Cerebellar nuclear complex (tissue), 1 donor: Measurements from ENCODE around the gene TP53TG3E.
"Not testable (repeated sequence)": the region's sequence is repeated elsewhere in the genome, so short reads cannot be mapped to it uniquely, and the experiment has no call there.

Experiments
- DNase-seq, 2 experiments: peaks; one replicate each; lab custom pipeline; 2025; lab: John Stamatoyannopoulos, UW

Gene TP53TG3E, protein sequence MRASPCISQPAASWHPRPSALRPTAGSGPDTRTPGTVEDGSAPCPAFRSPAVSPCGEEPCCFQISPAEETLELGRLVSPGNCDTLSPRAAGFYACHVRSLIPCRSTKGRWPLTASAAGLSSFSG

DNA sequence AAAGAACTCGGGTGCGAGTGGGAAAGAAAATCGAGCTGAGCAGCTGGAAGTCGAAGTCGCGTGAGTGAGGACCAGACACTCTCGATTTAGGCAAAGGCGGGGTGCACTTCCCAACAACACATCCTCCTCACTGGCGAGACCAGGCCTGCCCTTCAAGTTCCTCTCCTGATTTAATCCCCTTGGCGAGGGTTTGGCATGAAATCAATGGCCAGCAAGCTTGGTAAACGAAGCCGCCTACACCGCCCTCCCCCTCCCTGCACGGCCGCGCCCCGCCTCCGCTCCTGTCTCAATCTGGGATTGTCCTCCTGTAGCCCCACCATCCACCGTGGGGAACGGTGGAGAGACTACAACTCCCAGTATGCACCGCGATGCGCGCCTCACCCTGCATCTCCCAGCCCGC is at the start of gene TP53TG3E:
Gene TP53TG3E, plus strand, starts transcription at position 301 of the 400 bp plus-strand sequence. Its CDS starts 68 bp downstream, at position 369.
- not testable (repeated sequence) for DNase-seq

DNA sequence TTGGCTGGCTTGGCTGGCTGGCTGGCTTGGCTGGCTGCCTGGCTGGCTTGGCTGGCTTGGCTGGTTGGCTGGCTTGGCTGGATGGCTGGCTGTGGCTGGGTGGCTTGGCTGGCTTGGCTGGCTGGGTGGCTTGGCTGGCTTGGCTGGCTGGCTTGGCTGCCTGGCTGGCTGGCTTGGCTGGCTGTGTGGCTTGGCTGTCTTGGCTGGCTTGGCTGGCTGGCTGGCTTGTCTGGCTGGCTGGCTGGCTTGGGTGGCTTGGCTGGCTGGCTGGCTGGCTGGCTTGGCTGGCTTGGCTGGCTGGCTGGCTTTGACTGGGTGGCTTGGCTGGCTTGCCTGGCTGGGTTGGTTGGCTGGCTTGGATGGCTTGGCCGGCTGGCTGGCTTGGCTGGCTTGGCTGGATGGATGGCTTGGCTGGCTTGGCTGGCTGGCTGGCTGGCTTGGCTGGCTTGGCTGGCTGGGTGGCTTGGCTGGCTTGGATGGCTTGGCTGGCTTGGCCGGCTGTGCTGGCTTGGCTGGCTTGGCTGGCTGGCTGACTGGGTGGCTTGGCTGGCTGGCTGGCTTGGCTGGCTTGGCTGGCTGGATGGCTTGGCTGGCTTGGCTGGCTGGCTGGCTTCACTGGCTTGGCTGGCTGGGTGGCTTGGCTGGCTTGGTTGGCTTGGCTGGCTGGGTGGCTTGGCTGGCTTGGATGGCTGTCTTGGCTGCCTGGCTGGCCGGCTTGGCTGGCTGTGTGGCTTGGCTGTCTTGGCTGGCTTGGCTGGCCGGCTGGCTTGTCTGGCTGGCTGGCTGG is 32.3 kb downstream of the TP53TG3E start:
- DNase-seq: not testable (repeated sequence)

DNA sequence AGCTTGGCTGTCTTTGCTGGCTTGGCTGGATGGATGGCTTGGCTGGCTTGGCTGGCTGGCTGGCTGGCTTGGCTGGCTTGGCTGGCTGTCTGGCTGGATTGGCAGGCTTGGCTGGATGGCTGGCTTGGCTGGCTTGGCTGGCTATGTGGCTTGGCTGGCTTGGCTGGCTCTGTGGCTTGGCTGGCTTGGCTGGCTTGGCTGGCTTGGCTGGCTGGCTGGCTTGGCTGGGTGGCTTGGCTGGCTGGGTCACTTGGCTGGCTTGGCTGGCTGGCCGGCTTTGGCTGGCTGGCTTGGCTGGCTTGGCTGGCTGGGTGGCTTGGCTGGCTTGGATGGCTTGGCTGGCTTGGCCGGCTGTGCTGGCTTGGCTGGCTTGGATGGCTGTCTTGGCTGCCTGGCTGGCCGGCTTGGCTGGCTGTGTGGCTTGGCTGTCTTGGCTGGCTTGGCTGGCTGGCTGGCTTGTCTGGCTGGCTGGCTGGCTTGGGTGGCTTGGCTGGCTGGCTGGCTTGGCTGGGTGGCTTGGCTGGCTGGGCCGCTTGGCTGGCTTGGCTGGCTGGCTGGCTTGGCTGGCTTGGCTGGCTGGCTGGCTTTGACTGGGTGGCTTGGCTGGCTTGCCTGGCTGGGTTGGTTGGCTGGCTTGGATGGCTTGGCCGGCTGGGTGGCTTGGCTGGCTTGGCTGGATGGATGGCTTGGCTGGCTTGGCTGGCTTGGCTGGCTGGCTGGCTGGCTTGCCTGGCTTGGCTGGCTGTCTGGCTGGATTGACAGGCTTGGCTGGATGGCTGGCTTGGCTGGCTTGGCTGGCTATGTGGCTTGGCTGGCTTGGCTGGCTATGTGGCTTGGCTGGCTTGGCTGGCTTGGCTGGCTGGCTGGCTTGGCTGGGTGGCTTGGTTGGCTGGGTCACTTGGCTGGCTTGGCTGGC is 33.8 kb downstream of the TP53TG3E start:
- DNase-seq: not testable (repeated sequence)

GRCh38 chr16:33338543-33338951 is 34.4 kb downstream of the TP53TG3E start:
- not testable (repeated sequence) for DNase-seq

DNA sequence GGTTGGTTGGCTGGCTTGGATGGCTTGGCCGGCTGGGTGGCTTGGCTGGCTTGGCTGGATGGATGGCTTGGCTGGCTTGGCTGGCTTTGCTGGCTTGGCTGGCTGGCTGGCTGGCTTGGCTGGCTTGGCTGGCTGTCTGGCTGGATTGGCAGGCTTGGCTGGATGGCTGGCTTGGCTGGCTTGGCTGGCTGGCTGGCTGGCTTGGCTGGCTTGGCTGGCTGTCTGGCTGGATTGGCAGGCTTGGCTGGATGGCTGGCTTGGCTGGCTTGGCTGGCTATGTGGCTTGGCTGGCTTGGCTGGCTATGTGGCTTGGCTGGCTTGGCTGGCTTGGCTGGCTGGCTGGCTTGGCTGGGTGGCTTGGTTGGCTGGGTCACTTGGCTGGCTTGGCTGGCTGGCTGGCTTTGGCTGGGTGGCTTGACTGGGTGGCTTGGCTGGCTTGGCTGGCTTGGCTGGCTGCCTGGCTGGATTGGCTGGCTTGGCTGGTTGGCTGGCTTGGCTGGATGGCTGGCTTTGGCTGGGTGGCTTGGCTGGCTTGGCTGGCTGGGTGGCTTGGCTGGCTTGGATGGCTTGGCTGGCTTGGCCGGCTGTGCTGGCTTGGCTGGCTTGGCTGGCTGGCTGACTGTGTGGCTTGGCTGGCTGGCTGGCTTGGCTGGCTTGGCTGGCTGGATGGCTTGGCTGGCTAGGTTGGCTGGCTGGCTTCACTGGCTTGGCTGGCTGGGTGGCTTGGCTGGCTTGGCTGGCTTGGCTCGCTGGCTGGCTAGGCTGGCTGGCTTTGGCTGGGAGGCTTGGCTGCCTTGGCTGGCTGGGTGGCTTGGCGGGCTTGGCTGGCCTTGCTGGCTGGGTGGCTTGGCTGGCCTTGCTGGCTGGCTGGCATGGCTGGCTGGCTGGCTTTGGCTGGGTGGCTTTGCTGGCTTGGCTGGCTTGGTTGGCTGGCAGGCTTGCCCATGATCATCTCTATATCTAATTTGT is 35.3 kb downstream of the TP53TG3E start:
- DNase-seq: not testable (repeated sequence)
